Measurements from ENCODE around the gene DEFB132. TPM values are rescaled to one million over a fixed set of nuclear protein-coding genes. Genes with fewer than 3 reads are reported as not detected.

Gene DEFB132
- total RNA-seq, 1 donor from 2014 or later = not detected

DNA sequence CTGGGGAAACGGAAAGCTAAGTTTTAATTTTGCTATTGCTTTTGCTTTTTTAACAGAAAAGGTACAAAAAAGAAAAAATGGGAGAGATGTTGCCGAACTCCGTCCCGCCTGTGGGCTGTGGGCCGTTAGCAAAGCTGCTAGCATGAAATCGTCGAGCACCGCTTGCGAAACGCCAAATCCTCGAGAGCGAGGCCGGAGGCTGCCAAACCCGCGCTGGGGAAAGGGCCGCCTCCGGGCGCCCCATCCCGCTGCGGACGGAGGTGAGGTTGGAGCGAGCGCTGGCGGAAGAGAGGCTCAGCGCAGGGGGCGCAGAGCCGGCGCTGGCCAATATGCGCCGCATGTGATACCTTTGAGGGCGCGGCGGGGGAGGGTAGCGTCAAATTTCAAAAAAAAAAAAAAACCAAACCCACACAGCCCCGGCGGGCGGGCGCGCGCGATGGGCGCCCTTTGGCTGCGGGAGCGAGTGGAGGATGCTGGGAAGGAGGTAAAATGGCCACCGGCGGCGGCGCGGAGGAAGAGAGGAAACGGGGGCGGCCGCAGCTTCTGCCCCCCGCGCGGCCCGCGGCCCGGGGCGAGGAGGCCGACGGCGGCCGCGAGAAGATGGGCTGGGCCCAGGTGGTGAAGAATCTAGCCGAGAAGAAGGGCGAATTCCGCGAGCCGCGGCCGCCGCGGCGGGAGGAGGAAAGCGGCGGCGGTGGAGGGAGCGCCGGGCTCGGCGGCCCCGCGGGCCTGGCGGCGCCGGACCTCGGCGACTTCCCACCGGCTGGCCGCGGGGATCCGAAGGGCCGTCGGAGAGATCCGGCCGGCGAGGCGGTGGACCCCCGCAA, 39.8 kb downstream of the DEFB132 start, which contains the start of gene ZCCHC3:
TSS of gene ZCCHC3 (plus strand) at position 473 of the 827 bp plus-strand sequence. CDS start at position 490, 17 bp downstream.
- DNase-seq (ENCODE audit: low read depth) = peak; percentile 93

DNA sequence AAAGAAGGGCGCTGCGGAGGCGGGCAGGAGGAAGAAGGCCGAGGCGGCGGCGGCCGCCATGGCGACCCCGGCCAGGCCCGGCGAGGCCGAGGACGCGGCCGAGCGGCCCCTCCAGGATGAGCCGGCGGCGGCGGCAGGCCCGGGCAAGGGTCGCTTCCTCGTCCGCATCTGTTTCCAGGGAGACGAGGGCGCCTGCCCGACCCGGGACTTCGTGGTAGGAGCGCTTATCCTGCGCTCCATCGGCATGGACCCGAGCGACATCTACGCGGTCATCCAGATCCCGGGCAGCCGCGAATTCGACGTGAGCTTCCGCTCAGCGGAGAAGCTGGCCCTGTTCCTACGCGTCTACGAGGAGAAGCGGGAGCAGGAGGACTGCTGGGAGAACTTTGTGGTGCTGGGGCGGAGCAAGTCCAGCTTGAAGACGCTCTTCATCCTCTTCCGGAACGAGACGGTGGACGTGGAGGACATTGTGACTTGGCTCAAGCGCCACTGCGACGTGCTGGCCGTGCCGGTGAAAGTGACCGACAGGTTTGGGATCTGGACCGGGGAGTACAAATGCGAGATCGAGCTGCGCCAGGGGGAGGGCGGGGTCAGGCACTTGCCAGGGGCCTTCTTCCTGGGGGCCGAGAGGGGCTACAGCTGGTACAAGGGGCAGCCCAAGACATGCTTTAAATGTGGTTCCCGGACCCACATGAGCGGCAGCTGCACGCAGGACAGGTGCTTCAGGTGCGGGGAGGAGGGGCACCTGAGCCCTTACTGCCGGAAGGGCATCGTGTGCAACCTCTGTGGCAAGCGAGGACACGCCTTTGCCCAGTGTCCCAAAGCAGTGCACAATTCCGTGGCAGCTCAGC, 40.6 kb downstream of the DEFB132 start:
- peak; percentile 65 for DNase-seq (ENCODE audit: low read depth)

DNA sequence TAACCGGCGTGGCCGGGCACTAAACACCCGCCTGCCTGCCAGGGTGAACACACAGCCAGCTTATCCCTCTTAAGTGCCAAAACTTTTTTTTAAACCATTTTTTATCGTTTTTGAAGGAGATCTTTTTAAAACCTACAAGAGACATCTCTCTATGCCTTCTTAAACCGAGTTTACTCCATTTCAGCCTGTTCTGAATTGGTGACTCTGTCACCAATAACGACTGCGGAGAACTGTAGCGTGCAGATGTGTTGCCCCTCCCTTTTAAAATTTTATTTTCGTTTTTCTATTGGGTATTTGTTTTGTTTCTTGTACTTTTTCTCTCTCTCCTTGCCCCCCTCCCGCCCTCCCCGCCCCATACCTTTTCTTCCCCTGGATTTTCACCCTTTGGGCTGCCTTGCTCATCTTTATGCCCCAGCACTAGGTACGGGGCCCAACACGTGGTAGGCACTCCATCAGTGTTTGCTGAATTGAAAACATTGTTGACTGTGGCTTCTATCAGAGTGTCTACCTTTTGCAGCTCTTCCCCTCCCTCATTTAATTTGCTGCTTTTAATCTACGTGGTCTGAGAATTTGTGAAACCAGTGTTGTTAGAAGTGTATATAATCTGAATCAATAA, 41.4 kb downstream of the DEFB132 start:
- DNase-seq (ENCODE audit: low read depth) = no peak

DNA sequence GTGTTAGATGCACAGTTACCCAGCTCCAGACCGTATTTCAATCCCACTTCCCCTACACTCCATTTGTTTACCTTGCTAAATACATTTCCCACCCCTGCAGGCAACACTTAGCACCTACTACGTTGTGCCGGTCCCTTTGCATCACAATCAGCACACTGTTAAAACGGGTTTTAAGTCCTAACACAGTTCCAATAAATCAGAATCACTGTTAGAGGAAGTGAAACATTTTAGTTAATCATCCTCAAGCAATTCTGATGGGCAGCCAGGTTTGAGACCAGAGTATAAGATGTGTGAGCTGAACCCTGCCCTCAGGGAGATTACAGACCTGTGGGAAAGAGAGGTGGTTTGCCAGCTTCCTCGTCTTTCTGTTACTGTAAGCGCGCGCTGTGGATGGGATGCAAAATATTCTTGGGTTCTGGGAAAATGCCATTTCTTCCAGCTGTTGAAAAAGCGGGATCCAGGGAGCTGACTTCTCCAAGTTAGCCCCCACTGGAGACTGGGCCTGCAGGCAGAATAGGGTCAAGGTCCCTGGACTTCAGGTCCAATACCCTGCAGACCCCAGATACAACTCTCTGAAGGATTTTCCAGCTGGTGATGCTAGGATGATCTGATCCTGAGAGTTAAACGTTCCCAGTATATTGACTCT, 42.9 kb downstream of the DEFB132 start:
- no peak for DNase-seq (ENCODE audit: low read depth)

DNA sequence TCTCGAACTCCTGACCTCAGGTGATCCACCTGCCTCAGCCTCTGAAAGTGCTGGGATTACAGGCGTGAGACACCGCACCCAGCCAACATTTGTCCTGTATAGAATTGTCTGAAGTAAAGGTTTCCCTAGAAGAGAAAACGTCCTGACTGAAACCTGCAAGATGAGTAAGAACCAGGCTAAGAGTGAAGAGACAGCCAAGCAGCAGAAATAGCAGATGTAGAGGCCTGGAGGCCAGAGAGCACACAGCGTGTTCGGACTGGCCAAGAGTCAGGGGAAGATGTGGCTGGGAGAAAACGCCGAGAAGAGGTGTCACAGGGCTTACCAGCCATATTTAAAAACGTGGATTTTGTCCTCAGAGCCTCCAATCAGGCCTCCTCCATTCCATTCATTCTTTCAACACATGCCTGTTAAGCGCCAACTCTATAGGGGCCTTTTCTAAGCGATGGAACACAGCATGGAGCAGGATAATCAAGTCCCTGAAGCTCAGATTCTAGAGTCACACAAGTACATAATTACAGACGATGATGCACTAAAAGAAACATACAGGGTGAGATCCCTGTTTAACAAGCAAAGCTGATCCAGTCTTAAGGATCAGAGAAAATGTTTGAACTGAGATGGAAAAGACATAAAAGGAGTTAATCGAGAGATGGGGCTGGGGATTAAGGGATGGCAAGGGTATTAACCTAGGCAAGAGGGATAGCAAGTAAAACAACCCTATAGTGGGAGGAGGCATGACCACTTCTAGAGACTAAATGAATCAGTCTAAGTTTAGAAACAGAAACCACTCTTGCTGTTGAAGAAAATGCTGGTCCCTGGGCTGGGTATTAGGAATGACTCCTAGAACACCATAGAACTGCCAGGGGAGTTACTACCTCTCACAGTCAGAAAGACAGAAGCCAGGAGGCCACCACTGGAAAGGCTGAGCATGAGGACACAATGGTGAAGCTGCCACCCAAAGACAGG, 44.6 kb downstream of the DEFB132 start:
- no peak for DNase-seq (ENCODE audit: low read depth)

DNA sequence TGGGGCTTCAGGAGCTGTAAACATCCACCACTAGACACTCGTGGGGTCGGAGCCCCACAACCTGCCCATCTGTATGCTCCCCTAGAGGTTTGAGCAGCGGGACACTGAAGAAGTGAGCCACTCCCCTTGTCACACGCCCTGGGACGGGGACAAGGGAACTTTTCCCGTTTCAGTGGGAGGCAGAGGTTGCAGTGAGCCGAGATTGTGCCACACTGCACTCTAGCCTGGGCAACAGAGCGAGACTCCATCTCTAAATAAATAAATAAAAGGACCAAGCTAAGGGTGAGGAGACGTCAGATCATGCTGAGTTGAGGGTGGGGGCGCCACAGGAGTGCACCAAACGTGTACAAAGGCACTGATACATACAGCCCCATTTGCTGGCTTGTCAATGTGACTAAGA, 48.2 kb downstream of the DEFB132 start:
- DNase-seq (ENCODE audit: low read depth) = no peak

DNA sequence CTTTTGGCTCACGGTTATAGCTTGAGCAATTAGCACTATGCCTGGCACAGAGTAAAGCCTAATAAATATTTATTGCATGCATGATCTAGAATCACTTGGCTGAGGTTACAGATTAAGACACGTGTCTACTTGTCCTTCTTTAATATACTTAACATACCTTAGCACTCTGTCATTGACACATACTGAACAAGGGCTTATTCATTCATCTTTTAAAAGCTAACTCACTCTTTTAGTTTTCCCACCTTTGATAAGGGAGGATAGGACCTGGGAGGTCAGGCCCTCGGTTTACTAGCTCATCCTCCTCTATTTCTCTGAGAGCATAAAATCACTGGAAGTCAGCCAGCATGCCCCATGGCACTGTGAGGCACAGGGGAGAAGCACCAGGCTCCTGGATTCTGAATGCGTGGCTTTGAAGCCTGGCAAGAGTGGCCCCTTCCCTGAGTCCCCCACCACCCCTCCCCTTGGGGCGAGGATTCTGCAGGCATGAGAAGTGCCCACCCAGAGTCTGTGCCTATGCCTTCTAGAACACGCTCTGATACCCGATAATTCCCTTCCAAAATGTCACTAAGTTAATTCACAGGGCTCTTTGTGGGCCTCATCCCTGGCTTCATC, 51.0 kb downstream of the DEFB132 start:
- no peak for DNase-seq (ENCODE audit: low read depth)

DNA sequence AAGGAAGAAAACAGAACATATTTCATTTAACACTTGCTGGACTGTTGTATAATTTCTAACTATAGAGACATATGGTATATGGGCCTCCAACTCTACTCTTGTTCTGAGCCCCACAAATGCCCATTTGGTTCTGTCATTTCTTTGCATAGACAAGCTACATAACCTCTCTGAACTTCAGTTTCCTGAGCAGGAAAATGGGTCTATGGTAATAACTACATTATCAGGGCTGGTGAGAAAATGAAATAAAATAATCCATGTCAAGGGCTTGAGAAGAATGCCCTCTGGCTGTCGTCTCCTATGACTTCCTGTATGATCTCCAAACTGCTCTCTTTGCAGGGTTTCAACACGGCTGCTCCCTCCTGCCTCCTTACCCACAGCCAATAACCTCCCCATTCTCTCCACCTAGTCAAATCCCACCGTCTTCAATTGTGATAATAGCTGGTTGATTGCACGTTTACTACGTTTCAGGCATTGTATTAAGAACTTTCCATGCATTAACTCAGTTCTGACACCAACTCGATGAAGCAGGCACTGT, 51.8 kb downstream of the DEFB132 start:
- DNase-seq (ENCODE audit: low read depth) = peak; percentile 47

DNA sequence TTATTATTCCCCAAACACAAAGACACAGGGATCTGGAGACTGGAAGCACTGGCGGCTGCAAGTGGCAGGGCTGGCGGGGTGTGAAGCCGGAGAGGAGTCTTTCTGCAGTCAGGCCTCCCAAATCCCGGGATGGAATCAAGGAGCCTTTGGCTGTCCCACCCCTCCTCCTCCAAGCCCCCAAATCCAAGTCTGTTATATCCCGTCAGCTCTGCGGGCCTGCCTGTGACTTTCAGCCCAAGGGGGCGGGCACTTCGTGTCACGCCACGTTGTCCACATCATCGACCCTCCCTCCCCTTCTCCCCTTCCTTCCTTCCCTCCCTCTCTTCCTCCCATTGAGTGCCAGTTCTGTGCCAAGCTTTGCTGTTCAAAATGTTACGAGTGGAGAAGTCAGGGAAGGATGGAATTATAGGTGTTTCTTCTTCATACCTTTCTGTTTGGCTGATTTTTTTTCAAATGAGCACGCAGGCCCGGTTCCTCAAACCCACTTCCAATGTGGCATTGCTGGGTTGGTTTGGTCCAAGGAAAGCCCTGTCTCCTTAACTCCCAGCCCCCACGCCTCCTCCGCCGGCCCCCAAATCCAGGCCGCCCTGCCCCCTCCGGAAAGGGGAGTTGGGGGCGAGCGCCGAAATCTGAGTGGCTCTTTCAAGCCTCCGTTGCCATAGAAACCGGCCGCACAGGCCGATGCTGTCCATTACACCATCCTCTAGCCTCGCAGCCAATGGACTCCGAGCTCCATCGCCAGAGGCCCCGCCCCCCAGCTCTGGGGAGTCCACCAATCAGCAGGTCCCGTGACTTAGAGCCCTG, 52.5 kb downstream of the DEFB132 start:
- DNase-seq (ENCODE audit: low read depth) = peak; percentile 99

DNA sequence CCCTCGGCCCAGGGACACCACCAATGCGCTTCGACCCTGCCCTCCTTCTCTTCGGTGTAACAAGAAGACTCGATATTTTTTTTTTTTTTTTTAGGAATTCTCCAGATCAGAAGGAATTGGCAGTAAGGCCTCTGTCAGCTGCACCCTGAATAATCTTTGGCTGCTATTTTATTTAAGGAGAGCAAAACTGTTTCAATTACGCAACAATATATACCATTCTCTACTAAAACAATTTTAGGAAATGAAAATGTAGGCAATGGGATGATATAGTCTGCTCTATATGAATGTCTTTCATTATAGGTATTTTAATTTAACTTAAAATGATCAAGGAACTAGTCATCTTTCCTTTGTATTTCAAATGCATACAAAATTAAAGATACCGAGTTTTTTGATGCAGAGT, 53.1 kb downstream of the DEFB132 start:
- no peak for DNase-seq (ENCODE audit: low read depth)

Other genes starting within 250 kb of the DEFB132 start
- gene DEFB125, start 170.1 kb upstream of the DEFB132 start, total RNA-seq = not detected in 2 replicates
- gene DEFB126, start 115.1 kb upstream of the DEFB132 start, total RNA-seq = not detected in 2 replicates
- gene DEFB127, start 100.3 kb upstream of the DEFB132 start, total RNA-seq = not detected in 2 replicates
- not detected in 2 replicates for gene DEFB128, start 68.0 kb upstream of the DEFB132 start, total RNA-seq
- gene DEFB129, start 30.5 kb upstream of the DEFB132 start, total RNA-seq = not detected in 2 replicates
- gene C20orf96, start 33.0 kb downstream of the DEFB132 start, total RNA-seq = 2.5 and 3.3 TPM in 2 replicates
- 19.8 and 20.1 TPM in 2 replicates for gene ZCCHC3, start 39.8 kb downstream of the DEFB132 start, total RNA-seq
- 10.2 and 11.7 TPM in 2 replicates for gene SOX12, start 67.8 kb downstream of the DEFB132 start, total RNA-seq
- gene NRSN2, start 89.4 kb downstream of the DEFB132 start, total RNA-seq = 33.1 and 38.2 TPM in 2 replicates
- gene TRIB3, start 123.0 kb downstream of the DEFB132 start, total RNA-seq = 6.1 and 9.6 TPM in 2 replicates
- 85.1 and 106 TPM in 2 replicates for gene RBCK1, start 150.6 kb downstream of the DEFB132 start, total RNA-seq
- gene TBC1D20, start 204.8 kb downstream of the DEFB132 start, total RNA-seq = 29.1 and 40.1 TPM in 2 replicates

Measured in myocyte (in vitro differentiated cells).